Fibroblast of pulmonary artery (primary cell): ENCODE data around the gene BEND7.
A peak's percentile ranks its signal among the peaks of the same experiment; 100 is the strongest.

Experiments used
- DNase-seq: peaks from one replicate; pipeline ENCODE4 v3.0.0-alpha.2; 2010; ENCODE audit warnings: low read depth
- H3K4me3 ChIP-seq: replicated peaks from 2 replicates; pipeline ENCODE4 v1.5.1; 2011; ENCODE audit warnings: low read depth, mild to moderate bottlenecking, control low read depth, low read length, moderate library complexity
- CTCF ChIP-seq: IDR thresholded peaks from 2 replicates; pipeline ENCODE4 v1.5.1; 2011; ENCODE audit warnings: mild to moderate bottlenecking, control low read depth, low read length, inconsistent platforms; ENCODE audit errors: missing control alignments

The BEND7 gene

DNA sequence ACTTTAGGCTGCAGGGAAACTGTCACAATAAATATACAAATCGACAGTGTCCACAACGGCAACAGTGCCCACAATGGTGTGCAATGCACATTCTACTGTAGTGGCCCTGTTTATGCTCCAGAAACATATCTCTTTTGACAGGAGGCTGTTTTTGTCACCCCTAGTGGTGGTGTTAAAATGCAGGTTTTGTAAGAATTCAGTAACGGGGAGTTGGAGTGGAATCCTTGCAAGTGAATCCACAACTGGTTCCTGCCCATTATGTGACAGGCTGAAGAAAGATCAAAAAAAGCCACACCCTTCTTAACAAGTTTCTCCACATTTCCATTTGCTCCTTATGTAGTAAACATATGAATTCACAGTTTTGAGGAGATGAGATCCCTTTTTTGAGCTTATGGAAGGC, 58.5 kb downstream of the BEND7 start:
- TF ChIP-seq CTCF = peak; percentile 14
- no peak overlapping the region for H3K4me3 ChIP-seq
- no peak for DNase-seq

GRCh38 chr10:13462551-13462950, 66.3 kb downstream of the BEND7 start:
- no peak for DNase-seq
- no peak for TF ChIP-seq CTCF
- H3K4me3 ChIP-seq = no peak overlapping the region

- H3K4me3 ChIP-seq = no peak overlapping the region
- no peak for TF ChIP-seq CTCF
- no peak for DNase-seq
These were observed 70.2 kb downstream of the BEND7 start for GRCh38 chr10:13458687-13459012.

- no peak overlapping the region for H3K4me3 ChIP-seq
- DNase-seq = no peak
- no peak for TF ChIP-seq CTCF
These were observed 70.7 kb downstream of the BEND7 start for GRCh38 chr10:13457958-13458686.

DNA sequence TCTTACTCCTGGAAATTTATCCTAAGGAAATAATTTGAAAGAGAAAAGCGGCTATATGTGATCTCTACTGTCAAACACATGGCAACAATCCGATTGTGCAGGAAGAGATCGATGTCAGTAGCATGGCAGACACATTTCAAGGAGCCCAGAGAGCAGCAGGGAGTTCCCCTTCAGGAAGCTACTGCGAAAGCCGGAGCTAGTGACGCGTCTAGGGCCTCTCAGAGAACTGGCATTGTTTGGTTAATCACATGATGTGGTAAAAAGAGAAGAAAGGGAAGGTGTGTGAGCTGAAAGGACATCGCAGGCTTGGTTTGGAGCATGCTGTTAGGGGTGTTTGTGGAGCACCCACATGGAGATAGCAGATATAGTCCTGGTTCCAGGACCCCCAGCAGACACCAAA, 74.9 kb downstream of the BEND7 start:
- no peak overlapping the region for H3K4me3 ChIP-seq
- TF ChIP-seq CTCF = no peak
- DNase-seq = no peak

- TF ChIP-seq CTCF = no peak
- H3K4me3 ChIP-seq = no peak overlapping the region
- peak; percentile 50 for DNase-seq
These were observed 78.7 kb downstream of the BEND7 start for GRCh38 chr10:13450069-13450468.

GRCh38 chr10:13449296-13449695, 79.5 kb downstream of the BEND7 start:
- DNase-seq = no peak
- no peak for TF ChIP-seq CTCF
- H3K4me3 ChIP-seq = no peak overlapping the region
